MM.1S (cell line): Measurements from ENCODE around the gene FHDC1.

Experiments used
- EZH2 ChIP-seq: fragments of 300-600 bp; sonication (generic); optimal IDR thresholded peaks from 2 replicates; pipeline ENCODE3; 2017; ENCODE audit warnings: low read depth, mild to moderate bottlenecking, antibody characterized with exemption, low read length, mixed read lengths
- EZH2phosphoT487 ChIP-seq: fragments of 300-600 bp; sonication (generic); IDR thresholded peaks from 2 replicates; pipeline ENCODE4 v1.6.1; 2018; ENCODE audit warnings: antibody characterized with exemption, low read length
- TF ChIP-seq, protein P1 (sequence below): fragments of 300-600 bp; sonication (generic); IDR thresholded peaks from 2 replicates; pipeline ENCODE4 v1.5.1; 2016; ENCODE audit warnings: antibody characterized with exemption, low read length, mixed read lengths

- TF ChIP-seq EZH2phosphoT487 = no peak
- TF ChIP-seq, protein P1, sequence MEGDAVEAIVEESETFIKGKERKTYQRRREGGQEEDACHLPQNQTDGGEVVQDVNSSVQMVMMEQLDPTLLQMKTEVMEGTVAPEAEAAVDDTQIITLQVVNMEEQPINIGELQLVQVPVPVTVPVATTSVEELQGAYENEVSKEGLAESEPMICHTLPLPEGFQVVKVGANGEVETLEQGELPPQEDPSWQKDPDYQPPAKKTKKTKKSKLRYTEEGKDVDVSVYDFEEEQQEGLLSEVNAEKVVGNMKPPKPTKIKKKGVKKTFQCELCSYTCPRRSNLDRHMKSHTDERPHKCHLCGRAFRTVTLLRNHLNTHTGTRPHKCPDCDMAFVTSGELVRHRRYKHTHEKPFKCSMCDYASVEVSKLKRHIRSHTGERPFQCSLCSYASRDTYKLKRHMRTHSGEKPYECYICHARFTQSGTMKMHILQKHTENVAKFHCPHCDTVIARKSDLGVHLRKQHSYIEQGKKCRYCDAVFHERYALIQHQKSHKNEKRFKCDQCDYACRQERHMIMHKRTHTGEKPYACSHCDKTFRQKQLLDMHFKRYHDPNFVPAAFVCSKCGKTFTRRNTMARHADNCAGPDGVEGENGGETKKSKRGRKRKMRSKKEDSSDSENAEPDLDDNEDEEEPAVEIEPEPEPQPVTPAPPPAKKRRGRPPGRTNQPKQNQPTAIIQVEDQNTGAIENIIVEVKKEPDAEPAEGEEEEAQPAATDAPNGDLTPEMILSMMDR = no peak
- TF ChIP-seq EZH2 = no peak
Measured at GRCh38 chr4:153025406-153025805, 89.3 kb downstream of the FHDC1 start.
